HG03432 (cell line): Measurements from ENCODE around the gene SLC16A9.
"Not testable (repeated sequence)": the region's sequence is repeated elsewhere in the genome, so short reads cannot be mapped to it uniquely, and the experiment has no call there.

ENCODE experiments used
- ATAC-seq: cut with Tn5 transposase; IDR thresholded peaks from one replicate; pipeline ENCODE4 v1.9.1; 2021; ENCODE audit warnings: mild to moderate bottlenecking, moderate library complexity; ENCODE audit not compliant: unreplicated experiment

SLC16A9 gene

DNA sequence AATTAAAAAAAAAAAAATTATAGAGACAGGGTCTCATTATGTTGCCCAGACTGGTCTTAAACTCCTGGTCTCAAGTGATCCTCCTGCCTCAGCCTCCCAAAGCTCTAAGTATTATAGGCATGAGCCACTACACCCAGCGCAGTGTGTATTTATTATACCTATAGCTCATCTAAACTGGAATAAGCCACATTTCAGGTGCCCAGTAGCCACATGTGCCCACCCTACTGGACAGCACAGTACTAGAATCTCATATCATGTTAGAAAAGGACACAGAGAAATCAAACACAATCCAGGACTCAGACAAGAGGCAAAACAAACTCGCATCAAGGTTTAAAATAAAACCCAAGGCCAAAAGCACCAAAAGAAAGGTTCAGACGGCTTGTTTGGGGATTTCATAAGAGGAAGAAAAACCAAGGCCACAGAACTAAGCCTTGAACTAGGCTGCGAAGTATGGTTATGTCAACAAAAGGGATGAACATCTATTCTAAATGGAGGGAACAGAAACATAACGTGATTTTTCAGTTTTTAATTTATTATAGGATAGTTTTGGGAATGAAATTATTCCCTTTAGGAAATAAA is 32.3 kb downstream of the SLC16A9 start:
- ATAC-seq = no peak

DNA sequence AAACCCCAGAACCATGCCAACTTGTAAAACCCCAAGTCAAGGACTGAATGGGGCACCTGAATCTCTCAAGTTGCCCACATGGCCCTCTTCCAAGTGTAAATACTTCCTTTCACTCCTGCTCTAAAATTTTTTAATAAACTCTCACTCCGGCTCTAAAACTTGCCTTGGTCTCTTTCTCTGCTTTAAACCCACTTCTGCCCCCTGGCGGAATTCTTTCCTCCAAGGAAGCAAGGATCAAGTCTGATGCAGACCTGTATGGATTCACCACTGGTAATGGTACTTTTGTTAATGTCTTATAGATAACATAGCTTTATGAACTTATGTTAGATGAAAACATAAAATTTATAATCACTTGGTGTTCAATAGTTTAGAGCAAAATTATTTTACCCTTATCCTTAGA is 33.8 kb downstream of the SLC16A9 start:
- ATAC-seq = no peak

DNA sequence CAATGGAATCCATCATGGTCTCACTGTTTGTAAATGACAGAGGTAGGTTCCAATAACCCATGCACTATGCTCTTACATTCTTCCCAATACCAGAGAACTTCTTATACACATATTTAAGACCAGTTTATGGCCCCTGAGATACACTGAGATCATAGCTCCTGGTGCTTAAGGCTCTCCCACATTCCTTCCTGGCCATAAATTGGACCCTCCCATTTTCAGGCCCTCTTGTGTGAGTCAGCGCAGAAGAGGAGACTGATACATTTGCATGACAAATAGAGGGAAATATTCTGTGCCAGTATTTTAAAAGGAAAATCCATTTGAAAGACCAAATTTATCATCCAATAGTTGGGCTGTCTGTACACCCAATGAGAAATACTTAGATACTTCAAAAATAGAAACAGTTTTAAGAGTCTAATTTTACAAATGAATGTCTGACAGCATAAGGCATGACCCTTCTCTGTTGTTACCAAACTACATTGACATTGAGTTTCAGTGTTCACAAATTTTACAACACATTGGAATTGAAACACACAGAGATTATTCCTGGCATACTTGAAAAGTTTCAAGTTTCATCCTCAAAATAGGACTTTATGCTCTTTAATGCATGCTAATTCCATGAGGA is 35.3 kb downstream of the SLC16A9 start:
- ATAC-seq = no peak

DNA sequence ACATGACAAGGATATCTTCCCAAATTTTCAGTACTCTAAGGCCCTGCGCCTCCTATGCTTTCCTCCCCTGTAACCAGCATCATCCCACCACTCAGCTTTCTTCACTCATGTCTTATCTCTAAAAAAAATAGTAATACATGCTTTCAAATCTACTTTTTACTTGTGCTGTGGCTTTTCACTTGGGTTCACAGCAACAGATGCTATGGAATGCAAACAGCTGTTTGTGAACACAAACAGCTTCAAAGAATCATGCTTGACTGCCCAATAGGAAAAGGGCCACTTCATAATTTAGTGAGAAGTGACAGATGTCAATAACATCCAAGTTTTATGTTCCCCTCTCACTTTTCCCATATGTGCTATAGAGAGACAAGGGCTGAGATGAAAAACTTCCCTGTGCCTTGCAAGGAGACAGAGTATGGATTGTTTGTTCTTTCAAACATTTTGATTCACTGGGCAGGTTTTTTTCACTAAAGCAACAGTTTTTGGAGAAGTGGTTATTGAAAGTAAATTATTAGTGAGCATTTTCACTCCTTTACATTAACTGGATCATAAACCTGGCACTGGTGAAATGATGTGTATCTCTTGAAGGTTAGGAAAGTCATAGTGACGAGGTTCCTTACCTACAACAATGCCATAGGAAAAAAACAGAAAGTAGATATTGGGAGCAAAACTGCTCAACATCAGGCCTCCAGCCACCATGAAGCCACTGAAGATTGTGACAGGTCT is 37.3 kb downstream of the SLC16A9 start:
- ATAC-seq = peak; percentile 65

DNA sequence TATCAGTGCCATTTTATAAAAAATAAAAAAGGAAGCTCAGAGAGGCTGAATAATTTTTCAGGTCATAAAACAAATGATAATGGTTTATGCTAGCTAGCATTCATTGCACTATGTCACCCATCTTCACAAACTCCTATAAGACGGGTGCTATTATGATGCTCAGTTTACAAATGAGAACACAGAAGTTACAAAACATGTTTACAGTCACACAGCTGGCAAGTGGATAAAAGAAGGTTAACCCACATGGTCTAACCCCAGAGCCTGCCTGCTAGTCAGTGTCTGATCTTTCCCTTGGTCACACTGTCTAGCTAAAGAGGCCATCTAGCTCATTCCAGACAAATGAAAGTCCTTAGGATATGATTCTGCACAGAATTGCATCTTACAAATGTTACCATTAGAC is 39.4 kb downstream of the SLC16A9 start:
- no peak for ATAC-seq

- no peak for ATAC-seq
Observed at GRCh38 chr10:59668096-59668495, 41.6 kb downstream of the SLC16A9 start.

DNA sequence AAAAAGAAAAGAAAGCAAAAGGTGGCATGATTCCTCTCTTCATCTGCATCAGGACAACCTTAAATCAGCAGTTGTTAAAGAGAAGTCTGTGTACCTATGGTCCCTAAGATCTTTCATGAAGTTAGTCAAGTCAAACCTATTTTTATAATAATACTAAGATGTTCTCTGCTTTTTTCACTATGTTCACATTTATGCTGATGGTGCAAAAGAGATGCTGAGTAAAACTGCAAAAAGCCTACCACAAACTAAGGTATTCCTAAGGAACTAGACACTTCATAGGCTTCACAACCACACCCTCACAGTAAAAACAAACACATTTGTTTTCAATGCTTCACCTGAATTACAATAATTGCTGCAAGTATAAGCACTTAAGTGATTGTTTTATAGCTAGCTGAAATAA is 43.3 kb downstream of the SLC16A9 start:
- ATAC-seq = no peak

DNA sequence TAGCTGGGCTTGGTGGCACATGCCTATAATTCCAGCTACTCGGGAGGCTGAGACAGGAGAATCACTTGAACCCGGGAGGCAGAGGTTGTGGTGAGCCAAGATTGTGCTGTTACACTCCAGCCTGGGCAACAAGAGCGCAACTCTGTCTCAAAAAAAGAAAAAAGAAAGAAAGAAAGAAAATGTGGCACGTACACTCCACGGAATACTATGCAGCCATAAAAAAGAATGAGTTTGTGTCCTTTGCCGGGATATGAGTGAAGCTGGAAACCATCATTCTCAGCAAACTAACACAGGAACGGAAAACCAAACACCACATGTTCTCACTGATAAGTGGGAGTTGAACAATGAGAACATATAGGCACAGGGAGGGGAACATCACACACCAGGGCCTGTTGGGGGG is 46.4 kb downstream of the SLC16A9 start:
- ATAC-seq = not testable (repeated sequence)

- no peak for ATAC-seq
Observed at GRCh38 chr10:59657724-59658123, 51.9 kb downstream of the SLC16A9 start.

GRCh38 chr10:59655309-59655708 is 54.3 kb downstream of the SLC16A9 start:
- no peak for ATAC-seq

DNA sequence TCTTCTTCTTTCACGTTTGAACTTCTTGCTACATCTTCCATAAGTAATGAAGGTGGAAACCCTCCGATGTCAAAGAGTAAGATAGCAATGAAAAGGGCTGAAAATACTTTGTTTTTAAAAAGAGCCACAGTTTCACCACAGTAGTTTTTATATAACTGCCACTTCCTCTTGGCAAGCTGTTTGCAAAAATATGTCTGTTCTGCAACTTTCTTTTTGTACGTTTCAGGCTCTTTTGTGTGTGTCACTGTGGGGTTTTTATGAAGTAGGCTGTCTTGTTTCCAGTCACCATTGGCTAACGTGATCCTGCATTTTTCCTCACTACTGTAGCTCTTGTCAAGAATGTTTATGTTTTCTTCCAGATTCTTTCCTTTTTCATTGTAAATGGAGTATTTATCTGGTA is 55.6 kb downstream of the SLC16A9 start:
- peak; percentile 76 for ATAC-seq

GRCh38 chr10:59651902-59652301 is 57.7 kb downstream of the SLC16A9 start:
- no peak for ATAC-seq

DNA sequence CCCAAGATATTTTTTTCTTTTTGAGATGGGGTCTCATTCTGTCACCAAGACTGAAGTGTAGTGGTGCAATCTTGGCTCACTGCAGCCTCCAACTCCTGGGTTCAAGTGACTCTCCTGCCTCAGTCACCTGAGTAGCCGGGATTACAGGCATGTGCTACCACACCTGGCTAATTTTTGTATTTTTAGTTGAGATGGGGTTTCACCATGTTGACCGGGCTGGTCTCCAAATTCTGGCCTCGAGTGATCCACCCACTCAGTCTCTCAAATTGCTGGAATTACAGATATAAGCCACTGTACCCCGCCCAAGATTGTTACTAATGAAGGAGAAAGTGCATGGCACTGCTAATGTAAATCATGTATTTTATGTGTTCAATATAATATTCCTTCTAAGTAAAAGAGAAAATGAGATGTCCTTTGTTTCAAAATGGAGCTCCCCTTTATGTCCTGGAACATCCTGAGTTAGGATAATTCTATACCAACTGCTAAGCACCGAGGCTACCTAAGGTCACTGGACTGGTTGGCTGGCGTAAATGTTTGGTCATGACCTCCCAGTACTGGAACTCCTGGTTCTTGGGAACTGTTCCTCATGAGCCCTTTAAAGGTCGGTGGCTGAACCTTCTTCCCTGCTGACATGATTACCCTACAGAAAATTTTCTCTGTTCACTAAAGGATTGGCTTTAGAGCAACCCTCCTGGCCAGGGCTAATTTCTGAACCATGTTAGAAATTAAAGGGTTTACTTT is 59.9 kb downstream of the SLC16A9 start:
- ATAC-seq = no peak

GRCh38 chr10:59648711-59649201 is 60.9 kb downstream of the SLC16A9 start:
- no peak for ATAC-seq

GRCh38 chr10:59644841-59645240 is 64.8 kb downstream of the SLC16A9 start:
- no peak for ATAC-seq

DNA sequence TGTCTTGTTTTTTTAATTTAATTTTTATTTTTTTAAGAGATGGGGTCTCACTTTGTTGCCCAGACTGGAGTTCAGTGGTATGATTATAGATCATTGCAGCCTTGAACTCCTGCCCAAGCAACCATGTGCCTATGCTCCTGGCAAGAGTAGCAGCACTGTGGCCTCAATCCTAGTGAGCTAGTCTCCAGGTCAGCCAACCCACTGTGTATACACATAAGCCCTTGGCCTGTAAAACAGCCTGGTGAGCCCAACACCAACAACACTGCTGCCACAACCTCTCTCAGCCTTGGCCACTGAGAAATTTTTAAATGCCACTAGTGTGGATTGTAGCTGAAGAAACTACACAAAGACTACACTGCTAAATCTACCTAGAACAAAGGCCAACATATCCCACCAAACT is 68.0 kb downstream of the SLC16A9 start:
- ATAC-seq = not testable (repeated sequence)

GRCh38 chr10:59635502-59636290 is 74.0 kb downstream of the SLC16A9 start:
- no peak for ATAC-seq

GRCh38 chr10:59634102-59634501 is 75.5 kb downstream of the SLC16A9 start:
- ATAC-seq = no peak

GRCh38 chr10:59633063-59633462 is 76.6 kb downstream of the SLC16A9 start:
- ATAC-seq = no peak

GRCh38 chr10:59631882-59632807 is 77.5 kb downstream of the SLC16A9 start:
- no peak for ATAC-seq
